HCT116 (cell line): Measurements from ENCODE around the gene GPANK1. TPM values are rescaled to one million over a fixed set of nuclear protein-coding genes. Genes with fewer than 3 reads are reported as not detected.

ENCODE experiments used
- ATAC-seq: fragments of 200-7000 bp; cut with Tn5 transposase; 2 replicates; pipeline ENCODE4 v1.9.1; 2020; ENCODE audit warnings: mild to moderate bottlenecking, moderate library complexity
- BruUV-seq: library from RNA; stranded (reverse); fragments of 400-500 nt; replicated peaks from 2 replicates; lab custom pipeline; 2021; lab: Mats Ljungman, UMichigan
- CTCF ChIA-PET: fragments of 300-600 bp; sonication (Branson Sonifier 250); formaldehyde crosslinking; loops from one replicate; lab custom pipeline; 2021; ENCODE audit warnings: antibody characterized with exemption; lab: Charles Lee
- POLR2A ChIA-PET: fragments of 300-600, 350-600 bp; sonication (Branson Sonifier 250); formaldehyde crosslinking; loops from one replicate; lab custom pipeline; 2021; ENCODE audit warnings: antibody characterized with exemption; lab: Charles Lee
- RAD21 ChIA-PET, 2 experiments: fragments of 300-600 bp; sonication (Branson Sonifier 250); formaldehyde crosslinking; loops; one replicate each; lab custom pipeline; 2023; ENCODE audit warnings: low total read pairs in 2 of 2; ENCODE audit not compliant: uncharacterized antibody in 2 of 2, unreplicated experiment in 2 of 2, low non-redundant PET in 1 of 2; lab: Charles Lee
- DNase-seq: peaks from one replicate; pipeline ENCODE4 v3.0.0-alpha.2; 2010; ENCODE audit warnings: low read depth, low spot score
- H2AFZ ChIP-seq: fragments of 200-600 bp; shearing (Covaris generic), sonication (generic); 2 replicates; pipeline ENCODE4 v1.6.1; 2017; ENCODE audit warnings: low read depth, mixed run types, mixed read lengths, antibody characterized with exemption, low read length; ENCODE audit not compliant: poor library complexity, severe bottlenecking
- H3K27ac ChIP-seq: 2 replicates; pipeline ENCODE4 v1.5.1; 2012; ENCODE audit warnings: low read depth, low read length
- H3K27me3 ChIP-seq: fragments of 200-600 bp; sonication (generic); 2 replicates; pipeline ENCODE4 v1.6.1; 2016; ENCODE audit warnings: mixed run types, low read length, mixed read lengths; ENCODE audit not compliant: insufficient read depth
- H3K36me3 ChIP-seq, 2 experiments: fragments of 200-500 bp in 1 of 2; fragments of 200-600 bp in 1 of 2; sonication (Bioruptor generic) in 1 of 2; sonication (generic) in 1 of 2; 2 replicates each; pipeline versions ENCODE4 v1.5.1 to v1.6.1; 2014 to 2016; ENCODE audit warnings: low read length in 2 of 2, inconsistent platforms in 1 of 2, mixed read lengths in 1 of 2, mixed run types in 1 of 2; ENCODE audit not compliant: insufficient read depth in 2 of 2, control insufficient read depth in 1 of 2
- H3K4me1 ChIP-seq, 2 experiments: fragments of 200-600 bp in 1 of 2; sonication (generic) in 1 of 2; 2 replicates each; pipeline versions ENCODE4 v1.5.1 to v1.6.1; 2012 to 2017; ENCODE audit warnings: low read length in 2 of 2, inconsistent platforms in 1 of 2, mild to moderate bottlenecking in 1 of 2, mixed read lengths in 1 of 2, mixed run types in 1 of 2, moderate library complexity in 1 of 2; ENCODE audit not compliant: insufficient read depth in 2 of 2, control insufficient read depth in 1 of 2
- H3K4me2 ChIP-seq: fragments of 200-600 bp; sonication (generic); 2 replicates; pipeline ENCODE4 v1.6.1; 2017; ENCODE audit warnings: mixed run types, low read length, mixed read lengths
- H3K4me3 ChIP-seq, 2 experiments: fragments of 200-600 bp in 1 of 2; sonication (generic) in 1 of 2; replicated peaks in 1 of 2; 2 replicates each; pipeline ENCODE4 v1.5.1; 2011 to 2016; ENCODE audit warnings: low read length in 2 of 2, control low read depth in 1 of 2, low read depth in 1 of 2, mild to moderate bottlenecking in 1 of 2, mixed read lengths in 1 of 2, mixed run types in 1 of 2
- H3K79me2 ChIP-seq: fragments of 200-600 bp; sonication (generic); 2 replicates; pipeline ENCODE4 v1.6.1; 2017; ENCODE audit warnings: mild to moderate bottlenecking, mixed run types, low read length, moderate library complexity, mixed read lengths; ENCODE audit not compliant: insufficient read depth
- H3K9ac ChIP-seq: fragments of 200-600 bp; sonication (generic); 2 replicates; pipeline ENCODE4 v1.6.1; 2016; ENCODE audit warnings: low read length, mixed read lengths
- H3K9me2 ChIP-seq: fragments of 200-600 bp; sonication (generic), shearing (Covaris generic); 2 replicates; pipeline ENCODE4 v1.6.1; 2017; ENCODE audit warnings: mixed run types, mild to moderate bottlenecking, moderate library complexity; ENCODE audit not compliant: insufficient read depth
- H3K9me3 ChIP-seq, 2 experiments: fragments of 200-500 bp in 1 of 2; fragments of 200-600 bp in 1 of 2; sonication (Bioruptor generic) in 1 of 2; sonication (generic) in 1 of 2; 2 replicates each; pipeline ENCODE4 v1.6.1; 2014 to 2017; ENCODE audit warnings: low read length in 2 of 2, mixed read lengths in 2 of 2, inconsistent platforms in 1 of 2, low read depth in 1 of 2, mild to moderate bottlenecking in 1 of 2, mixed run types in 1 of 2, moderate library complexity in 1 of 2; ENCODE audit not compliant: control insufficient read depth in 1 of 2, insufficient read depth in 1 of 2
- H4K20me1 ChIP-seq: fragments of 200-600 bp; sonication (generic), shearing (Covaris generic); 2 replicates; pipeline ENCODE4 v1.6.1; 2017; ENCODE audit warnings: mixed run types, mild to moderate bottlenecking, moderate library complexity; ENCODE audit not compliant: insufficient read depth
- CEBPB ChIP-seq: IDR thresholded peaks from 2 replicates; pipeline ENCODE4 v1.6.1; 2012; ENCODE audit warnings: low read depth
- CTCF ChIP-seq, 3 experiments: fragments of 200-600 bp in 1 of 3; sonication (generic) in 1 of 3; IDR thresholded peaks in 2 of 3; conservative IDR thresholded peaks in 1 of 3; 2 replicates each; pipeline ENCODE4 v1.5.1; 2012 to 2017; ENCODE audit warnings: low read depth in 2 of 3, low read length in 2 of 3, antibody characterized with exemption in 1 of 3, borderline replicate concordance in 1 of 3, control low read depth in 1 of 3, mild to moderate bottlenecking in 1 of 3, mixed read lengths in 1 of 3, mixed run types in 1 of 3, moderate library complexity in 1 of 3; ENCODE audit not compliant: insufficient read depth in 1 of 3
- ELF1 ChIP-seq: IDR thresholded peaks from 2 replicates; pipeline ENCODE4 v1.6.1; 2012; ENCODE audit warnings: low read depth, borderline replicate concordance
- FOSL1 ChIP-seq: IDR thresholded peaks from 2 replicates; pipeline ENCODE4 v1.6.1; 2012; ENCODE audit warnings: low read depth
- JUND ChIP-seq: IDR thresholded peaks from 2 replicates; pipeline ENCODE4 v1.6.1; 2012
- MAX ChIP-seq: IDR thresholded peaks from 2 replicates; pipeline ENCODE4 v1.6.1; 2012
- SIN3A ChIP-seq: IDR thresholded peaks from 2 replicates; pipeline ENCODE4 v1.6.1; 2012; ENCODE audit warnings: low read depth
- SP1 ChIP-seq: IDR thresholded peaks from 2 replicates; pipeline ENCODE4 v1.6.1; 2012; ENCODE audit warnings: low read depth
- SRF ChIP-seq: IDR thresholded peaks from 2 replicates; pipeline ENCODE4 v1.6.1; 2012; ENCODE audit warnings: low read depth
- YY1 ChIP-seq: IDR thresholded peaks from 2 replicates; pipeline ENCODE4 v1.6.1; 2011; ENCODE audit warnings: low read length, low read depth, moderate library complexity, mild to moderate bottlenecking; ENCODE audit not compliant: insufficient replicate concordance; ENCODE audit errors: extremely low read depth
- ZBTB33 ChIP-seq: IDR thresholded peaks from 2 replicates; pipeline ENCODE4 v1.6.1; 2011; ENCODE audit warnings: mild to moderate bottlenecking, low read length, moderate library complexity; ENCODE audit not compliant: insufficient replicate concordance; ENCODE audit errors: extremely low read depth
- ZNF274 ChIP-seq: fragments of 200-500 bp; sonication (Bioruptor generic); IDR thresholded peaks from 2 replicates; pipeline ENCODE4 v1.6.1; 2014; ENCODE audit warnings: mild to moderate bottlenecking, low read depth, low read length, inconsistent platforms
- intact Hi-C: fragments of 100-400 bp; cut with micrococcal nuclease; formaldehyde crosslinking; loops from 2 replicates; pipeline ENCODE4 v1.10.0; 2022
- total RNA-seq: library from RNA; stranded (reverse); gene quantifications from one replicate; pipeline ENCODE4 v1.2.1, GENCODE V29; 2021; ENCODE audit not compliant: unreplicated experiment

GPANK1 gene
- total RNA-seq, 1 experiment from 2014 or later = 14.8 TPM

- BruUV-seq = no TSS peak
- H3K27me3 ChIP-seq = no peaks in the 10 kb centered on the region
- TF ChIP-seq SP1 (no peak), SRF (no peak), SIN3A (no peak), JUND (no peak), ELF1 (no peak), ZBTB33 (no peak)
- H3K9me3 ChIP-seq = no peaks in the 10 kb centered on the region
- intact Hi-C loops = no loop called here
- ChIA-PET POLR2A (no interaction called here), CTCF (no interaction called here), RAD21 (no interaction called here)
- no peaks in the 10 kb centered on the region for H3K9me2 ChIP-seq
- ATAC-seq (no peak), DNase-seq (no peak)
- H3K4me3 ChIP-seq = no peak overlapping the region
- peaks cover 58 to 70% of the 10 kb centered on the region in 2 experiments for H3K36me3 ChIP-seq
- H3K79me2 ChIP-seq = peaks cover 33% of the 10 kb centered on the region
- no peak overlapping the region for H3K4me2 ChIP-seq
- H4K20me1 ChIP-seq = no peaks in the 10 kb centered on the region
- H2AFZ ChIP-seq = no peak overlapping the region
- H3K4me1 ChIP-seq = no peaks in the 10 kb centered on the region
- no peak overlapping the region for H3K9ac ChIP-seq
- H3K27ac ChIP-seq = no peak overlapping the region
These were observed 19.5 kb downstream of the GPANK1 start for GRCh38 chr6:31645325-31645724.

- H2AFZ ChIP-seq = no peak overlapping the region
- peaks cover 19% of the 10 kb centered on the region for H3K79me2 ChIP-seq
- no peak overlapping the region for H3K4me2 ChIP-seq
- H3K27me3 ChIP-seq = no peaks in the 10 kb centered on the region
- H3K9me2 ChIP-seq = no peaks in the 10 kb centered on the region
- H3K9ac ChIP-seq = no peak overlapping the region
- ChIA-PET CTCF (no interaction called here), RAD21 (no interaction called here), POLR2A (no interaction called here)
- H3K9me3 ChIP-seq = no peaks in the 10 kb centered on the region
- ATAC-seq = peak; percentile 48
- intact Hi-C loops = no loop called here
- no peak overlapping the region for H3K4me3 ChIP-seq
- H3K4me1 ChIP-seq = no peaks in the 10 kb centered on the region
- no TSS peak for BruUV-seq
- no peak overlapping the region for H3K27ac ChIP-seq
- H4K20me1 ChIP-seq = no peaks in the 10 kb centered on the region
- peaks cover 57 to 66% of the 10 kb centered on the region in 2 experiments; a peak in 3 of 4 replicates for H3K36me3 ChIP-seq
- no peak for DNase-seq
- TF ChIP-seq MAX = no peak
- no peak for TF ChIP-seq JUND
- no peak for TF ChIP-seq CTCF (IDR thresholded peaks at IDR 0.05 in 2 of 3, conservative IDR thresholded peaks at IDR 0.05 in 1 of 3; ENCODE audit: borderline replicate concordance in 1 of 3, insufficient read depth in 1 of 3, low read depth in 2 of 3, low read length in 2 of 3)
- no peak for TF ChIP-seq YY1
- no peak for TF ChIP-seq ZBTB33
- no peak for TF ChIP-seq ZNF274
- no peak for TF ChIP-seq CEBPB
- TF ChIP-seq FOSL1 = no peak
These were observed 20.9 kb downstream of the GPANK1 start for GRCh38 chr6:31643818-31644454.
